ENCODE measurements around the gene SPPL2B.
"Not testable (repeated sequence)": the region's sequence is repeated elsewhere in the genome, so short reads cannot be mapped to it uniquely, and the experiment has no call there.

The SPPL2B gene, protein sequence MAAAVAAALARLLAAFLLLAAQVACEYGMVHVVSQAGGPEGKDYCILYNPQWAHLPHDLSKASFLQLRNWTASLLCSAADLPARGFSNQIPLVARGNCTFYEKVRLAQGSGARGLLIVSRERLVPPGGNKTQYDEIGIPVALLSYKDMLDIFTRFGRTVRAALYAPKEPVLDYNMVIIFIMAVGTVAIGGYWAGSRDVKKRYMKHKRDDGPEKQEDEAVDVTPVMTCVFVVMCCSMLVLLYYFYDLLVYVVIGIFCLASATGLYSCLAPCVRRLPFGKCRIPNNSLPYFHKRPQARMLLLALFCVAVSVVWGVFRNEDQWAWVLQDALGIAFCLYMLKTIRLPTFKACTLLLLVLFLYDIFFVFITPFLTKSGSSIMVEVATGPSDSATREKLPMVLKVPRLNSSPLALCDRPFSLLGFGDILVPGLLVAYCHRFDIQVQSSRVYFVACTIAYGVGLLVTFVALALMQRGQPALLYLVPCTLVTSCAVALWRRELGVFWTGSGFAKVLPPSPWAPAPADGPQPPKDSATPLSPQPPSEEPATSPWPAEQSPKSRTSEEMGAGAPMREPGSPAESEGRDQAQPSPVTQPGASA

DNA sequence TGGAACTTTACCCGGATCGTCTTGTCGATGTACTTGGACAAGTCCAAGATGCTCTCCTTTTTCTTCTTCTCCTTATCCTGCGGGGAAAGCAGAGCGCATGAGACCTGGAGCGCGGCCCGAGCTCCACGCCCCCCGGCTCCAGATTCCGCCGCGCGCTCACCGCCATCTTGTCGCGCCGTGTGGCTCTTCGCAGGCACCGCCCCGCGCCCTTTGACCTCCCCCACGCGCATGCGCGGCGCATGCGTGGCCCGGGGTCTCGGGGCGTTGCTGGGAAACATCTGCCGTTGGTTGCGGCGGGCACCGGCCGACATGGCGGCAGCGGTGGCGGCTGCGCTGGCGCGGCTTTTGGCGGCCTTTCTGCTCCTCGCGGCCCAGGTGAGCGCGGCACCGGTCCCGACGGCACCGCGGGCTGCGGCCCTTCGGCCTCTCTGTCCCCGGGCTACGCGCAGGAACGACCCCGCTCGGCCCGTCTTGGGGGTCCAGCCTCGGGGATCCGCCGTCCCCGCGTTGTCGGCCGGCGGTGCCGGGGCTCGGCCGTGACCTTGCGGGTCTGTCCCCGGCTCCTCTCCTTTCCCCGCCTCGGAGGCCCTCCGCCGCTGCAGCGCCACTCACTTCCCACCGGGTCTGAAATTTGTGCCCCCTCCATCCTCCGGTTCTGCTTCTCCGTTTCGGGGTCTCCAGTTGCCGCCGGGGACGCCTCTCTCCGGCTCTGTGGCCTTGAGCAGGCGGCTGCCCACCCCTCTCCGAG, at the start of gene SPPL2B, which contains the start of gene LSM7:
Gene SPPL2B (plus strand): TSS at position 284 of the 748 bp plus-strand sequence. CDS start 26 bp downstream, at position 310.
Gene LSM7 (minus strand): TSS at position 186 of the 748 bp plus-strand sequence. CDS start 20 bp downstream, at position 166.
- DNase-seq = peak; percentile 97

GRCh38 chr19:2280633-2281264, 47.7 kb upstream of the SPPL2B start:
- DNase-seq = no peak

- not testable (repeated sequence) for DNase-seq
Observed at GRCh38 chr19:2281265-2282061, 47.0 kb upstream of the SPPL2B start.

- peak; percentile 73 for DNase-seq
Observed at GRCh38 chr19:2282062-2282861, 46.2 kb upstream of the SPPL2B start, which contains the start of gene PEAK3. Gene PEAK3 (minus strand): TSS chr19:2282175. CDS start chr19:2280931, 1,244 bp downstream.

- DNase-seq = no peak
Observed at GRCh38 chr19:2282862-2283237, 45.6 kb upstream of the SPPL2B start.

DNA sequence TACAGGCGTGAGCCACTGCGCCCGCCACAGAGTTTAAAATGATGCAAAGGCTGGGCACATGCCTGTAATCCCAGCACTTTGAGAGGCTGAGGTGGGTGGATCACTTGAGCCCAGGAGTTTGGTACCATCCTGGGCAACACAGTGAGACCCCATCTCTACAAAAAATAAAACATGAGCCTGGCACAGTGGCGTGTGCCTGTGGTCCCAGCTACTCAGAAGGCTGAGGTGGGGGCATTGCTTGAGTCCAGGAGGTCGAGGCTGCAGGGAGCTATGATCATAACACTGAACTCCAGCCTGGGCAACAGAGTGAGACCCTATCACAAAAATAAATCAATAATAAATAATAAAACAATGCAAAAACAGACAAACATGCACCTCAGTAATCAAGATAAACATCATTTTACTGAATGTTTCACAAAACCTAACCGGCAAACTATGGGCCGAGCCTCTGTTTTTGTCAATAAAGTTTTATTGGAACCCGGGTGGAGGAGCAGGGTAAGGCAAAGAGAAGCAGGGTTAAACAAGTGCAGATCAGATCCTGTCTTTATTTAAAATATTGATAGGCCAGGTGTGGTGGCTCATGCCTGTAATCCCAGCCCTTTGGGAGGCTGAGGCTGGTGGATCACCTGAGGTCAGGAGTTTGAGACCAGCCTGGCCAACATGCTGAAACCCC, 44.5 kb upstream of the SPPL2B start:
- no peak for DNase-seq

GRCh38 chr19:2286402-2287140, 41.9 kb upstream of the SPPL2B start:
- DNase-seq = no peak

- DNase-seq = no peak
Observed at GRCh38 chr19:2287585-2288337, 40.7 kb upstream of the SPPL2B start.

DNA sequence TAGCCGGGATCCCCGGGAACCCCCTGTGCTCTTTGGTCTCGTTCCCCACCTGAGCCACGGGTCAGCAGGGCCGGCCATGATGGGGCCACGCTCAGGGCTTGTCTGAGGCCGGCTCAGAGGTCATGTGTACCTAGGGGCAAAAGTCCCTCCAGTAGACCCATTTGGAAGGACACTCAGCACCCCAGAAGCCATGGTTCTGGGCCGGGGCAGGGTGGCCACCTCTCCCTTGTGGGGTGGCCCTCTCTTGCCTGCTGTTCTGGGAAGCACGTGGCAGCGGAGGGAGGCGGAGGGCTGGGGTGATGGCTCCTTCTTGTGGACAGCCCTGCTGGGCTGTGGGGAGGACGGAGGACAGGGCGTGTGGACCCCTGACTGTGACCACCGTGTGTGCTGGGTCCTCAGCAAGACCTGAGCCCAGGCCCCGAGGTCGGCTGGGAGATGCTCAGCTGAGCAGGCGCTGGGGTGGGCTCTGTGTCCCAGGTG, 40.1 kb upstream of the SPPL2B start:
- no peak for DNase-seq

DNA sequence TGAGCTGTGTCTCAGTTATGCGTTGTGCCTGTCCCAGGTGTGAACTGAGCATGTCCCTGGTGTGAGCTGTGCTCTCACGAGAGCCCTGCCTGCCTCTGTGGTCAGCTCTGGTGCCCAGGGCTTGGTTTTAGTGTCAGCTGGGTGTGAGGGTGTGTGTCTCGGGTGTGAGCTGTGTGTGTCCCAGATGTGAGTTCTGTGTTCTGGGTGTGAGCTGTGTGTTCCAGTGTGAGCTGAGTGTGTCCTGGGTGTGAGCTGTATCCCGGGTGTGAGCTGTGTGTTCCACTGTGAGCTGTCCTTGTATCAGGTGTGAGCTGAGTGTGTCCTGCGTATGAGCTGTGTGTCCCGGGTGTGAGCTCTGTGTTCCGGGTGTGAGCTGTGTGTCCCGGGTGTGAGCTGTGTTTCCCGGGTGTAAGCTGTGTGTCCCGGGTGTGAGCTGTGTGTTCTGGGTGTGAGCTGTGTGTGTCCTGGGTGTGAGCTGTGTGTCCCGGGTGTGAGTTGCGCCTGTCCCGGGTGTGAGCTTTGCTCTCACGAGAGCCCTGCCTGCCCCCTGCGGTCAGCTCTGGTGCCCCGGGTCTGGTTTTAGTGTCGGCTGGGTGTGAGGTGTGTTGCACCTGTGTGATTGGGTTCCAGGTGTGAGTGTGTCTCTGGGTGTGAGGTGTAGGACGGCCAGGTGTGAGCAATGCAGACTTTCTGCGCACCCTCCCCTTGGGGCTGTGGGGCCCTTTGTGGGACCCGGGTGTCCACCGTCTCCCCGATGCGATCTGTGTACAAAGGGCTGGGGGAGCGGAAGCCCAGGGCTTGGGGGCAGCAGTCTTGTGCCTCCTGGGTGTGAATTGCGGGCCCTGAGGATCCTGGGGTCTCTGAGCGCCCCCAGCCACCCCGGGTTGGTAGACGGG, 39.4 kb upstream of the SPPL2B start:
- no peak for DNase-seq

DNA sequence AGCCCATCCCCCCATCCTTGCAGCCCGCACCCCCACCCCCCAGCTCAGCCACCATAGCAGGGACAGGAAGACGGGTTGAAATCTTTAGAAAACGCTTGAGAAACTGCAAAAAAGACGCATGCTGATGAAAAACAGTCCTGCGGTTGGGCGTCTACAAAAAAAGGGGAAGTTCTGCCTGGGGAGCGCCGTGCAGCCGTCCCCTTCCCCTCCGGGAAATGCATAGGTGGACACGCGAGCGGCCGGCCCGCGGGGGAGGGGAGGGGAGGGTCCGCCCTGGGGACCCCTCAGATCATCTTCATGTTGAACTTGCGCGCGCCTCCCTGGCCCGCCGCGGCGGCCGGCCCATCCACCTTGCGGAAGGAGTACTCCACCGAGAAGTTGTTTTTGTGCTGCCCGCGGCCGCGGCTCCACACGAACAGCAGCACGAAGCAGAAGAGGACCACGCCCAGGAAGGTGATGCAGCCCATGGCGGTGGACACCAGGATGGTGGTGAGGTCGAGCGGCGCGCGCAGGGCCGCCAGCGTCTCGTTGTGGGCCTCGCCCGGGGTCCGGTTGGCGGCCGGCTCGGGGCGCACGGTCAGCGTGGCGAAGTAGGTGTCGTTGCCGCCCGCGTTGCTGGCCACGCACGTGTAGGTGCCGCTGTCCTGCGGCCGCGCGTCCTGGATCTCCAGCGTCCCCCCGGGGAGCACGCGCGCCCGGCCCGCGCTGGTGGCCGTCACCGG, 38.6 kb upstream of the SPPL2B start:
- peak; percentile 84 for DNase-seq

GRCh38 chr19:2290441-2291184, 37.9 kb upstream of the SPPL2B start:
- DNase-seq = no peak

DNA sequence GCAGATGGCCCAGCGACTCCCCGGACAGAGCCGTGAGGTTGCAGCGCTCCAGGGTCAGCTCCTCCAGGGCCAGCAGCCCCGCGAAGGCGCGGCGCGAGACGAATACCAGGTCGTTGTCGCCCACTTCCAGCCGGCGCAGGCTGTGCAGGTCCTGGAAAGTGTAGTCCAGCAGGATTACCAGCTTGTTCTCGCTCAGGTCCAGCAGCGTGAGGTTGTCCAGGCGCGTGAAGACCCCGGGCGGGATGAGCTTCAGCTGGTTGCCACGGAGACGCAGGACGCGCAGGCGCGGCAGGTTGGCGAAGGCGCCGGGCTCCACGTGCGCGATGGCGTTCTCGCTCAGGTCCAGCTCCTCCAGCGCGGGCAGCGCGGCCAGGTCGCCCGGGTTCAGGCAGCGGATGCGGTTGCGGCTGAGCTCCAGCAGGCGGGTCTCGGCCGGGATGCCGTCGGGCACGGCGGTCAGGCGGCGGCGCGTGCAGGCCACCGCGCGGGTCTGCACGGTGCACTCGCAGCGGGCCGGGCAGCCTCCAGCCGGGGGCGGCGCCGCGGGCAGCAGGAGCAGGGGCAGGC, 37.2 kb upstream of the SPPL2B start:
- DNase-seq = no peak

DNA sequence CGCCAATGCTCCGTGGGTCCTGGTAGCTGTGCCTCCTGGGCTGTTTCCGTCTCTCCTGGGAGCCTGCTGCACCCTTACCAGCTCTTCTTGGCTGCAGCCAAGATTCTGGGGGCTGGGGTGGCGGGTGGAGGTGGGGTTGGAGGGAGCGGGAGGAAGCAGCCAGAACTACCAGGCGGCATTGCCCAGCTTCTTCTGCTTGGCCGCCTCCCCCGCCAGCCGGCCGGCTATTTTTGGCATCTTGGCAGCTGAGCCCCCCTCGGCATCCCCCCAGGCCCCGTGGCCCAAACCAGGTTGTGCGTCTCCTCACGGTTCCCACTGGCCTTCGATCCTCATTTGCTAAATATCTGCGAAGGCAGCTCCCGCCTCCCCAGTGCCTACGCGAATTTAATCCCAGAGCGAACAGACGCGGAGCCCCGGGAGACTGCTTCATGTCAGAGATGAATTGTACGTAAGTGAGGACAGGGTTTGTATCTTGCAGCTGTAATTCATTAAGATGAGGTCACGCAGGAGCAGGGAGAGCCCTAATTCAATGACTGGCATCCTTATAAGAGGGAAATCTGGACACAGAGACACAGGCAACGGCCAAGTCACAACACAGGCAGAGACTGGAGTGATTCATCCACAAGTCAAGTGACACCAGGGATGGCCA, 33.7 kb upstream of the SPPL2B start:
- DNase-seq = no peak

DNA sequence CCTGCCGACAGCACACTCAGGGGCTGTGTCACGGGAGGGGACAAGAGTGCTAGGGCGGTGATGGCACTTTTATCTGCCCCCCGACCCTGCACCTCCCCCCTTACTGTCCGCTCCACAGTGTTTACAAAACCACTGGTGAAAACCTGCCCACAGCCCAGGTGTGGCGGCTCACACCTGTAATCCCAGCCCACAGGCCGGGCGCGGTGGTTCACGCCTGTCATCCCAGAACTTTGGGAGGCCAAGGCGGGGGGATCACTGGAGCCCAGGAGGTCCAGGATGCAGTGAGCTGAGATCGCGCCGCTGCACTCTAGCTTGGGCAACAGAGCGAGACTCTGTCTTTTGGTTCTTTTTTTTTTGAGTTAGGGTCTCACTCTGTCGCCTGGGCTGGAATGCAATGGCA, 32.3 kb upstream of the SPPL2B start:
- no peak for DNase-seq

DNA sequence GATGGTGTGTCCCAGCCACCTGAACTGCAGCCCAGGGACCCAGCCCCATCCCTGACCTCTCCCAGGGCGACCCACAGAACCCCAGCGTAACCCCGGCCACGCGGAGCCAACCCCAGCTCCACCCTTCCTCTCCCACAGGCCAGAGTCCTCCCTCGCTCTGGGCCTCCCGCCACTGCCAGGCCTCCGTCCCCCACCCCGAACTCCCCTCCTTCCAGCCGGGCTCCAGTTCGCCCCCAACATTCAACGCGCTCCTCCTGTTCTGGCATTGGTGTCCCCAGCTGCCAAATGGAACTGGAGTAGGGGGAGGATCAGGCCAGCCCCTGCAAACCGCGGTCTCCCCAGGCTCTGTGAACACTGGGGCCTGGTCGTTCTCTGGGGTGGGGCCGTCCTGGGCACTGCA, 28.0 kb upstream of the SPPL2B start:
- DNase-seq = no peak
